H1 (cell line): ENCODE data around the gene PLPPR2. TPM values are rescaled to one million over a fixed set of nuclear protein-coding genes. Genes with fewer than 3 reads are reported as not detected.
"Not testable (repeated sequence)": the region's sequence is repeated elsewhere in the genome, so short reads cannot be mapped to it uniquely, and the experiment has no call there.

Experiments
- CTCF ChIA-PET: fragments of 300-600 bp; sonication (Branson Sonifier 250); formaldehyde crosslinking; loops from one replicate; lab custom pipeline; 2021; ENCODE audit not compliant: partially characterized antibody; lab: Charles Lee
- POLR2A ChIA-PET: fragments of 300-600 bp; sonication (Branson Sonifier 250); formaldehyde crosslinking; loops from one replicate; lab custom pipeline; 2021; ENCODE audit warnings: inconsistent platforms; ENCODE audit not compliant: partially characterized antibody; lab: Charles Lee
- DNase-seq, 2 experiments: peaks; one replicate each; pipeline versions ENCODE4 v3.0.0 to v3.0.0-alpha.2; 2010 to 2022; ENCODE audit warnings: low spot score in 2 of 2, low read depth in 1 of 2, mixed read lengths in 1 of 2
- FAIRE-seq: peaks from 2 replicates; lab custom pipeline; 2011; peaks lifted over from hg19 to GRCh38; lab: Jason Lieb, UNC
- H2AFZ ChIP-seq: 2 replicates; pipeline ENCODE4 v1.8.1; 2012; ENCODE audit warnings: low read length, inconsistent platforms
- H2AK5ac ChIP-seq: 2 replicates; pipeline ENCODE4 v1.6.1; 2013; ENCODE audit warnings: low read depth, low read length
- H2BK120ac ChIP-seq: replicated peaks from 2 replicates; pipeline ENCODE3; 2013; ENCODE audit warnings: low read depth, low read length, inconsistent platforms
- H2BK12ac ChIP-seq: 2 replicates; pipeline ENCODE4 v1.6.1; 2013; ENCODE audit warnings: low read depth, low read length
- H2BK15ac ChIP-seq: 2 replicates; pipeline ENCODE4 v1.6.1; 2013; ENCODE audit warnings: low read length
- H2BK20ac ChIP-seq: 2 replicates; pipeline ENCODE4 v1.6.1; 2013; ENCODE audit warnings: low read length
- H2BK5ac ChIP-seq: 2 replicates; pipeline ENCODE4 v1.6.1; 2013; ENCODE audit warnings: low read depth, low read length
- H3K14ac ChIP-seq: 2 replicates; pipeline ENCODE4 v1.6.1; 2013; ENCODE audit warnings: inconsistent platforms; ENCODE audit not compliant: insufficient read length
- H3K18ac ChIP-seq: 2 replicates; pipeline ENCODE4 v1.6.1; 2013; ENCODE audit warnings: low read length; ENCODE audit errors: extremely low read depth
- H3K23ac ChIP-seq: 2 replicates; pipeline ENCODE4 v1.6.1; 2013; ENCODE audit warnings: inconsistent platforms; ENCODE audit not compliant: insufficient read length
- H3K23me2 ChIP-seq: 2 replicates; pipeline ENCODE4 v1.6.1; 2013; ENCODE audit warnings: low read depth, low read length
- H3K27ac ChIP-seq: 2 replicates; pipeline ENCODE4 v1.6.1; 2011; ENCODE audit warnings: low read depth, low read length, inconsistent platforms
- H3K27me3 ChIP-seq, 4 experiments: replicated peaks in 1 of 4; 1 replicate in 1 of 4; 2 replicates in 3 of 4; pipeline versions ENCODE4 v1.6.1 to v1.8.1; 2011 to 2013; ENCODE audit warnings: low read length in 3 of 4, mild to moderate bottlenecking in 3 of 4, inconsistent platforms in 2 of 4, mixed read lengths in 2 of 4, moderate library complexity in 1 of 4; ENCODE audit not compliant: control insufficient read depth in 3 of 4, insufficient read depth in 3 of 4; ENCODE audit errors: extremely low read depth in 1 of 4
- H3K36me3 ChIP-seq, 4 experiments: 2 replicates each; pipeline versions ENCODE4 v1.6.1 to v1.8.1; 2011 to 2013; ENCODE audit warnings: mild to moderate bottlenecking in 4 of 4, low read length in 3 of 4, moderate library complexity in 2 of 4, control low read depth in 1 of 4, inconsistent platforms in 1 of 4; ENCODE audit not compliant: insufficient read depth in 4 of 4, control insufficient read depth in 2 of 4
- H3K4ac ChIP-seq: replicated peaks from 2 replicates; pipeline ENCODE3; 2013; ENCODE audit warnings: low read length, low read depth, mixed read lengths, inconsistent platforms; ENCODE audit not compliant: insufficient read length
- H3K4me1 ChIP-seq, 4 experiments: replicated peaks in 1 of 4; 1 replicate in 1 of 4; 2 replicates in 3 of 4; pipeline versions ENCODE4 v1.6.1 to v1.8.1; 2011 to 2013; ENCODE audit warnings: low read length in 3 of 4, inconsistent platforms in 2 of 4, mixed read lengths in 1 of 4; ENCODE audit not compliant: insufficient read depth in 4 of 4, control insufficient read depth in 3 of 4
- H3K4me2 ChIP-seq, 2 experiments: 2 replicates each; pipeline versions ENCODE4 v1.6.1 to v1.8.1; 2011 to 2013; ENCODE audit warnings: low read depth in 2 of 2, low read length in 2 of 2, control low read depth in 1 of 2, inconsistent platforms in 1 of 2, mild to moderate bottlenecking in 1 of 2; ENCODE audit not compliant: insufficient read depth in 1 of 2
- H3K4me3 ChIP-seq, 4 experiments: fragments of 200-600, 300-600 bp in 1 of 4; sonication (generic), shearing (Covaris generic), sonication (Bioruptor Twin) in 1 of 4; 2 replicates each; pipeline versions ENCODE4 v1.5.1 to v1.8.1; 2011 to 2016; ENCODE audit warnings: low read length in 4 of 4, low read depth in 3 of 4, control low read depth in 2 of 4, inconsistent platforms in 2 of 4, mild to moderate bottlenecking in 2 of 4, mixed read lengths in 1 of 4, moderate library complexity in 1 of 4; ENCODE audit not compliant: insufficient read depth in 2 of 4; ENCODE audit errors: extremely low read depth in 1 of 4
- H3K56ac ChIP-seq: replicated peaks from 2 replicates; pipeline ENCODE3; 2013; ENCODE audit warnings: low read depth, mild to moderate bottlenecking, mixed read lengths, low read length, inconsistent platforms; ENCODE audit not compliant: insufficient read length
- H3K79me1 ChIP-seq: 2 replicates; pipeline ENCODE4 v1.6.1; 2013; ENCODE audit warnings: low read depth, low read length, control low read depth
- H3K79me2 ChIP-seq, 2 experiments: 2 replicates each; pipeline versions ENCODE4 v1.6.1 to v1.8.1; 2012 to 2013; ENCODE audit warnings: low read length in 2 of 2, mild to moderate bottlenecking in 2 of 2, inconsistent platforms in 1 of 2; ENCODE audit not compliant: insufficient read depth in 2 of 2, control insufficient read depth in 1 of 2
- H3K9ac ChIP-seq, 4 experiments: replicated peaks in 1 of 4; 1 replicate in 1 of 4; 2 replicates in 3 of 4; pipeline versions ENCODE4 v1.6.1 to v1.8.1; 2011 to 2013; ENCODE audit warnings: low read depth in 3 of 4, low read length in 3 of 4, control low read depth in 2 of 4, mild to moderate bottlenecking in 2 of 4, moderate library complexity in 2 of 4, inconsistent platforms in 1 of 4; ENCODE audit errors: extremely low read depth in 1 of 4
- H3K9me3 ChIP-seq, 2 experiments: 2 replicates each; pipeline versions ENCODE4 v1.6.1 to v1.8.1; 2012 to 2013; ENCODE audit warnings: mild to moderate bottlenecking in 2 of 2, moderate library complexity in 2 of 2, control low read depth in 1 of 2, inconsistent platforms in 1 of 2, low read depth in 1 of 2, low read length in 1 of 2, mixed read lengths in 1 of 2; ENCODE audit not compliant: insufficient read depth in 2 of 2
- H4K20me1 ChIP-seq, 2 experiments: replicated peaks in 1 of 2; 2 replicates each; pipeline versions ENCODE3 to v1.8.1; 2011 to 2013; ENCODE audit warnings: inconsistent platforms in 2 of 2, low read length in 2 of 2, mild to moderate bottlenecking in 1 of 2; ENCODE audit not compliant: insufficient read depth in 2 of 2, control insufficient read depth in 1 of 2
- H4K5ac ChIP-seq: 2 replicates; pipeline ENCODE4 v1.6.1; 2013; ENCODE audit warnings: low read length, low read depth, mixed read lengths, inconsistent platforms; ENCODE audit not compliant: insufficient read length
- H4K8ac ChIP-seq: 2 replicates; pipeline ENCODE4 v1.8.0; 2013; ENCODE audit warnings: mild to moderate bottlenecking, moderate library complexity, low read length, inconsistent platforms; ENCODE audit not compliant: insufficient read depth; ENCODE audit errors: extremely low read depth
- H4K91ac ChIP-seq: replicated peaks from 2 replicates; pipeline ENCODE3; 2013; ENCODE audit warnings: low read length, mixed read lengths, inconsistent platforms; ENCODE audit not compliant: insufficient read length
- WGBS, 2 experiments: shearing (Covaris generic) in 1 of 2; methylation state at CpG; one replicate each; pipeline versions ENCODE4 v1.1.6 to v1.1.7; 2013 to 2015; ENCODE audit warnings: low lambda C conversion rate in 2 of 2, mixed read lengths in 2 of 2, inconsistent platforms in 1 of 2, low coverage in 1 of 2, missing lambda C conversion rate in 1 of 2; ENCODE audit not compliant: insufficient replicate concordance in 2 of 2, insufficient coverage in 1 of 2, insufficient read length in 1 of 2; ENCODE audit errors: extremely low coverage in 1 of 2, missing lambda C conversion rate in 1 of 2; 5-methylcytosine and 5-hydroxymethylcytosine counted together
- polyA plus RNA-seq, 7 experiments: library from polyadenylated mRNA; depleted of rRNA in 3 of 7; stranded (reverse) in 5 of 7; unstranded in 2 of 7; fragments of >200 nt in 5 of 7; fragments of 200-250 nt in 2 of 7; gene quantifications; 1 replicate in 5 of 7; 2 replicates in 1 of 7; 4 replicates in 1 of 7; pipeline versions ENCODE4 v1.2.1 to v1.2.3, GENCODE V29; 2011 to 2013; ENCODE audit warnings: missing spikeins in 2 of 7, mixed read lengths in 2 of 7
- total RNA-seq: library from RNA; stranded (reverse); fragmentation: NEBNext Ultra II Directional; extraction: Animal tissue kit (Norgen Biotek cat#: 25700); gene quantifications from 2 replicates; pipeline ENCODE4 v1.2.1, GENCODE V29; 2021

Gene PLPPR2
- total and polyA plus RNA-seq, 2 of the 8 experiments (the other 6 are each of a cell fraction or from before 2014, with no cell fraction given): 7.2 to 11.7 TPM

GRCh38 chr19:11320278-11320995, 34.8 kb upstream of the PLPPR2 start:
- CTCF ChIA-PET: interaction anchor here (0.7 to 2.3 kb wide), 5 partner anchors 9 to 425 kb away, joined by 3 to 7 read pairs (median 4); partner anchors contain the start of gene TSPAN16
- H3K23ac ChIP-seq, H3K4me2 ChIP-seq, H2BK5ac ChIP-seq, H2BK20ac ChIP-seq, H3K79me2 ChIP-seq, FAIRE-seq, H3K9me3 ChIP-seq, H2AFZ ChIP-seq, H2BK120ac ChIP-seq, H4K8ac ChIP-seq, H3K36me3 ChIP-seq, H2BK15ac ChIP-seq, H2AK5ac ChIP-seq, H3K14ac ChIP-seq, DNase-seq, H3K27ac ChIP-seq, H3K79me1 ChIP-seq, H3K4me3 ChIP-seq, H2BK12ac ChIP-seq, H4K5ac ChIP-seq, H3K56ac ChIP-seq, H3K23me2 ChIP-seq, H3K9ac ChIP-seq, H4K91ac ChIP-seq, H3K18ac ChIP-seq, H3K27me3 ChIP-seq, H3K4me1 ChIP-seq, H4K20me1 ChIP-seq, H3K4ac ChIP-seq: not testable (repeated sequence)
- POLR2A ChIA-PET: interaction anchor here (1.0 kb wide), 1 partner anchor 175 kb away, joined by 3 read pairs; no protein-coding TSS in a partner anchor
- WGBS, 2 experiments: 85% methylated on average over 9 of the region's 9 CpGs; no CpG with 5 or more reads in 1 of the 2 experiments
